ENCODE results near the gene GRPEL1. TPM values are rescaled to one million over a fixed set of nuclear protein-coding genes. Genes with fewer than 3 reads are reported as not detected.

GRPEL1 gene
- polyA plus RNA-seq, 4 donors = 27.6 to 36.8 (median 31.3) TPM

GRCh38 chr4:7066493-7066892, 1.4 kb downstream of the GRPEL1 start:
- no peaks in the 10 kb centered on the region for H3K9me3 ChIP-seq (ENCODE audit: control insufficient read depth in 2 of 2, insufficient read depth in 1 of 2, low read depth in 1 of 2, low read length in 1 of 2)
- no peak for DNase-seq
- H3K4me3 ChIP-seq (ENCODE audit: low read depth in 1 of 3, low read length in 3 of 3) = peak overlapping the region in 2 of 3 donors; percentile 78 to 80
- no peaks in the 10 kb centered on the region for H3K27me3 ChIP-seq (ENCODE audit: control insufficient read depth in 3 of 3, insufficient read depth in 3 of 3, low read length in 3 of 3)
- H3K4me1 ChIP-seq (ENCODE audit: control insufficient read depth in 3 of 3, insufficient read depth in 2 of 3, low read depth in 1 of 3, low read length in 2 of 3) = peaks cover 0 to 12% (median 8%) of the 10 kb centered on the region in 3 donors
- peaks cover 6 to 30% (median 10%) of the 10 kb centered on the region in 3 donors for H3K36me3 ChIP-seq (ENCODE audit: control insufficient read depth in 3 of 3, insufficient read depth in 2 of 3, low read depth in 1 of 3, low read length in 3 of 3)
- no peak overlapping the region for H3K27ac ChIP-seq (ENCODE audit: low read depth in 1 of 3, low read length in 2 of 3)
- 73 to 84% (median 75%) methylated on average over 4 of the region's 4 CpGs for WGBS, 3 donors
- FAIRE-seq = no peak

- FAIRE-seq (no peak), DNase-seq (no peak)
- 95% methylated on average over 11 of the region's 11 CpGs for WGBS, 3 donors
- Histone ChIP-seq H3K9me3 (ENCODE audit: control insufficient read depth in 2 of 2, insufficient read depth in 1 of 2, low read depth in 1 of 2, low read length in 1 of 2) (no peaks in the 10 kb centered on the region), H3K4me3 (ENCODE audit: low read depth in 1 of 3, low read length in 3 of 3) (no peak overlapping the region), H3K4me1 (ENCODE audit: control insufficient read depth in 3 of 3, insufficient read depth in 2 of 3, low read depth in 1 of 3, low read length in 2 of 3) (peaks cover 0 to 12% (median 8%) of the 10 kb centered on the region in 3 donors), H3K27ac (ENCODE audit: low read depth in 1 of 3, low read length in 2 of 3) (no peak overlapping the region), H3K36me3 (ENCODE audit: control insufficient read depth in 3 of 3, insufficient read depth in 2 of 3, low read depth in 1 of 3, low read length in 3 of 3) (peaks cover 8 to 33% (median 15%) of the 10 kb centered on the region in 3 donors), H3K27me3 (ENCODE audit: control insufficient read depth in 3 of 3, insufficient read depth in 3 of 3, low read length in 3 of 3) (no peaks in the 10 kb centered on the region)
These were observed 1.9 kb downstream of the GRPEL1 start for GRCh38 chr4:7066006-7066405.

- Histone ChIP-seq H3K27me3 (ENCODE audit: control insufficient read depth in 3 of 3, insufficient read depth in 3 of 3, low read length in 3 of 3) (no peaks in the 10 kb centered on the region), H3K4me3 (ENCODE audit: low read depth in 1 of 3, low read length in 3 of 3) (no peak overlapping the region), H3K9me3 (ENCODE audit: control insufficient read depth in 2 of 2, insufficient read depth in 1 of 2, low read depth in 1 of 2, low read length in 1 of 2) (no peaks in the 10 kb centered on the region), H3K36me3 (ENCODE audit: control insufficient read depth in 3 of 3, insufficient read depth in 2 of 3, low read depth in 1 of 3, low read length in 3 of 3) (peaks cover 17 to 49% (median 29%) of the 10 kb centered on the region in 3 donors), H3K27ac (ENCODE audit: low read depth in 1 of 3, low read length in 2 of 3) (no peak overlapping the region), H3K4me1 (ENCODE audit: control insufficient read depth in 3 of 3, insufficient read depth in 2 of 3, low read depth in 1 of 3, low read length in 2 of 3) (peaks cover 0 to 8% (median 7%) of the 10 kb centered on the region in 3 donors)
- WGBS, 3 donors = 68 to 83% (median 73%) methylated on average over 4 of the region's 4 CpGs
- DNase-seq (no peak), FAIRE-seq (no peak)
These were observed 4.5 kb downstream of the GRPEL1 start for GRCh38 chr4:7063362-7063761.

GRCh38 chr4:7062816-7063215, 5.0 kb downstream of the GRPEL1 start:
- 92 to 94% (median 94%) methylated on average over 4 of the region's 4 CpGs for WGBS, 3 donors
- Histone ChIP-seq H3K9me3 (ENCODE audit: control insufficient read depth in 2 of 2, insufficient read depth in 1 of 2, low read depth in 1 of 2, low read length in 1 of 2) (no peaks in the 10 kb centered on the region), H3K27ac (ENCODE audit: low read depth in 1 of 3, low read length in 2 of 3) (no peak overlapping the region), H3K4me1 (ENCODE audit: control insufficient read depth in 3 of 3, insufficient read depth in 2 of 3, low read depth in 1 of 3, low read length in 2 of 3) (peaks cover 0 to 8% (median 7%) of the 10 kb centered on the region in 3 donors), H3K36me3 (ENCODE audit: control insufficient read depth in 3 of 3, insufficient read depth in 2 of 3, low read depth in 1 of 3, low read length in 3 of 3) (peaks cover 17 to 49% (median 29%) of the 10 kb centered on the region in 3 donors), H3K27me3 (ENCODE audit: control insufficient read depth in 3 of 3, insufficient read depth in 3 of 3, low read length in 3 of 3) (no peaks in the 10 kb centered on the region), H3K4me3 (ENCODE audit: low read depth in 1 of 3, low read length in 3 of 3) (no peak overlapping the region)
- FAIRE-seq (no peak), DNase-seq (no peak)

GRCh38 chr4:7061815-7062214, 6.0 kb downstream of the GRPEL1 start:
- Histone ChIP-seq H3K4me1 (ENCODE audit: control insufficient read depth in 3 of 3, insufficient read depth in 2 of 3, low read depth in 1 of 3, low read length in 2 of 3) (peaks cover 0 to 5% (median 3%) of the 10 kb centered on the region in 3 donors), H3K4me3 (ENCODE audit: low read depth in 1 of 3, low read length in 3 of 3) (no peak overlapping the region), H3K9me3 (ENCODE audit: control insufficient read depth in 2 of 2, insufficient read depth in 1 of 2, low read depth in 1 of 2, low read length in 1 of 2) (no peaks in the 10 kb centered on the region), H3K36me3 (ENCODE audit: control insufficient read depth in 3 of 3, insufficient read depth in 2 of 3, low read depth in 1 of 3, low read length in 3 of 3) (peaks cover 17 to 51% (median 30%) of the 10 kb centered on the region in 3 donors), H3K27me3 (ENCODE audit: control insufficient read depth in 3 of 3, insufficient read depth in 3 of 3, low read length in 3 of 3) (no peaks in the 10 kb centered on the region), H3K27ac (ENCODE audit: low read depth in 1 of 3, low read length in 2 of 3) (no peak overlapping the region)
- FAIRE-seq (no peak), DNase-seq (no peak)
- 93 to 95% (median 94%) methylated on average over 6 of the region's 6 CpGs for WGBS, 3 donors

- Histone ChIP-seq H3K4me3 (ENCODE audit: low read depth in 1 of 3, low read length in 3 of 3) (no peak overlapping the region), H3K36me3 (ENCODE audit: control insufficient read depth in 3 of 3, insufficient read depth in 2 of 3, low read depth in 1 of 3, low read length in 3 of 3) (peaks cover 17 to 62% (median 35%) of the 10 kb centered on the region in 3 donors), H3K27me3 (ENCODE audit: control insufficient read depth in 3 of 3, insufficient read depth in 3 of 3, low read length in 3 of 3) (no peaks in the 10 kb centered on the region), H3K4me1 (ENCODE audit: control insufficient read depth in 3 of 3, insufficient read depth in 2 of 3, low read depth in 1 of 3, low read length in 2 of 3) (no peaks in the 10 kb centered on the region), H3K9me3 (ENCODE audit: control insufficient read depth in 2 of 2, insufficient read depth in 1 of 2, low read depth in 1 of 2, low read length in 1 of 2) (no peaks in the 10 kb centered on the region), H3K27ac (ENCODE audit: low read depth in 1 of 3, low read length in 2 of 3) (no peak overlapping the region)
- WGBS, 3 donors = 89 to 95% (median 94%) methylated on average over 20 of the region's 20 CpGs
- FAIRE-seq (no peak), DNase-seq (no peak)
These were observed 7.3 kb downstream of the GRPEL1 start for GRCh38 chr4:7060346-7061150.

GRCh38 chr4:7059662-7060061, 8.2 kb downstream of the GRPEL1 start:
- DNase-seq (no peak), FAIRE-seq (no peak)
- 79 to 94% (median 85%) methylated on average over 11 of the region's 11 CpGs for WGBS, 3 donors
- Histone ChIP-seq H3K36me3 (ENCODE audit: control insufficient read depth in 3 of 3, insufficient read depth in 2 of 3, low read depth in 1 of 3, low read length in 3 of 3) (peaks cover 17 to 65% (median 43%) of the 10 kb centered on the region in 3 donors), H3K4me3 (ENCODE audit: low read depth in 1 of 3, low read length in 3 of 3) (no peak overlapping the region), H3K27me3 (ENCODE audit: control insufficient read depth in 3 of 3, insufficient read depth in 3 of 3, low read length in 3 of 3) (no peaks in the 10 kb centered on the region), H3K9me3 (ENCODE audit: control insufficient read depth in 2 of 2, insufficient read depth in 1 of 2, low read depth in 1 of 2, low read length in 1 of 2) (no peaks in the 10 kb centered on the region), H3K27ac (ENCODE audit: low read depth in 1 of 3, low read length in 2 of 3) (no peak overlapping the region), H3K4me1 (ENCODE audit: control insufficient read depth in 3 of 3, insufficient read depth in 2 of 3, low read depth in 1 of 3, low read length in 2 of 3) (no peaks in the 10 kb centered on the region)

- peaks cover 17 to 67% (median 49%) of the 10 kb centered on the region in 3 donors for H3K36me3 ChIP-seq (ENCODE audit: control insufficient read depth in 3 of 3, insufficient read depth in 2 of 3, low read depth in 1 of 3, low read length in 3 of 3)
- FAIRE-seq = no peak
- WGBS, 3 donors = 94% methylated on average over 3 of the region's 3 CpGs
- no peak for DNase-seq
- no peak overlapping the region for H3K27ac ChIP-seq (ENCODE audit: low read depth in 1 of 3, low read length in 2 of 3)
- no peaks in the 10 kb centered on the region for H3K9me3 ChIP-seq (ENCODE audit: control insufficient read depth in 2 of 2, insufficient read depth in 1 of 2, low read depth in 1 of 2, low read length in 1 of 2)
- no peak overlapping the region for H3K4me3 ChIP-seq (ENCODE audit: low read depth in 1 of 3, low read length in 3 of 3)
- no peaks in the 10 kb centered on the region for H3K4me1 ChIP-seq (ENCODE audit: control insufficient read depth in 3 of 3, insufficient read depth in 2 of 3, low read depth in 1 of 3, low read length in 2 of 3)
- no peaks in the 10 kb centered on the region for H3K27me3 ChIP-seq (ENCODE audit: control insufficient read depth in 3 of 3, insufficient read depth in 3 of 3, low read length in 3 of 3)
These were observed 9.1 kb downstream of the GRPEL1 start for GRCh38 chr4:7058792-7059191.

Measured in small intestine (tissue), 7 donors.